22Rv1 (cell line): ENCODE data around the gene EEF1AKMT1.

Source experiments
- H3K27ac ChIP-seq: fragments of 450-650 bp; 2 replicates; pipeline ENCODE4 v1.5.1; 2017
- ZFX ChIP-seq: fragments of 450-650 bp; IDR thresholded peaks from 2 replicates; pipeline ENCODE4 v1.6.1; 2017; ENCODE audit warnings: antibody characterized with exemption, borderline replicate concordance
- TF ChIP-seq, protein P1 (sequence below): fragments of 450-650 bp; IDR thresholded peaks from 2 replicates; pipeline ENCODE4 v1.5.1; 2017; ENCODE audit warnings: mild to moderate bottlenecking

EEF1AKMT1 gene

DNA sequence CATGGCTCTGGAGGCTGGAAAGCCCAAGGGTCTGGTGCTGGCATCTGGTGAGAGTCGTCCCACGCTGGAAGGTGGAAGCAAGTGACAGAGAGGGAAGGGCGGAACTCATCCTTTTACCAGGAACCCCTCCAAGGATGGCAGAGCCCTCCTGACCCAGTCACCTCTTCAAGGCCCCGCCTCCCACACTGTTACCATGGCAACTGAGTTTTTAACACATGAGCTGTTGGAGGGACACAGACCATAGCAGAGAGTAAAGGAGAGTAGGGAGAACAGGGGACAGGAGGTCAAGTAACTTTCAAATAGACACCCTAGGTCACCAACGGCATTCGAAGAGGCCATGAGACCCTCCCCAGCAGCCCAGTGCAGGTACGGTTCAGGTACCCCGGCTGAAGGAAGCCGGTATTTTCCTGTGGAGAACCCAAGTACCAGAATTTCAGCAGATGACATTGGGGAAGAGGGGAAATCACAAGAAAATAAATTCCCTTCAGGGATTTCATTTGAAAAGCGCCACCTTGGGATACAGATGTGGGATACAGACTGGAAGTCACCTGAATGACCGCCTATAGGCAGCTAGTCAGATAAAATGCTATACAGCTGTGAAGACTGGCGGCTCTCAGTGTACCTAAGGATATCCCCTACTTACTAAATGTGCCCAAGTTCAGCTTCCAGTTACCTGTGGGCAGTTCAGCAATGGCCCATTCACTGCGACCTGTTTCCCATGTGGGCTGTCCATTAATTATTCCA, 62.3 kb downstream of the EEF1AKMT1 start:
- H3K27ac ChIP-seq, result no peak overlapping the region
- no peak for TF ChIP-seq ZFX
- TF ChIP-seq, protein P1, sequence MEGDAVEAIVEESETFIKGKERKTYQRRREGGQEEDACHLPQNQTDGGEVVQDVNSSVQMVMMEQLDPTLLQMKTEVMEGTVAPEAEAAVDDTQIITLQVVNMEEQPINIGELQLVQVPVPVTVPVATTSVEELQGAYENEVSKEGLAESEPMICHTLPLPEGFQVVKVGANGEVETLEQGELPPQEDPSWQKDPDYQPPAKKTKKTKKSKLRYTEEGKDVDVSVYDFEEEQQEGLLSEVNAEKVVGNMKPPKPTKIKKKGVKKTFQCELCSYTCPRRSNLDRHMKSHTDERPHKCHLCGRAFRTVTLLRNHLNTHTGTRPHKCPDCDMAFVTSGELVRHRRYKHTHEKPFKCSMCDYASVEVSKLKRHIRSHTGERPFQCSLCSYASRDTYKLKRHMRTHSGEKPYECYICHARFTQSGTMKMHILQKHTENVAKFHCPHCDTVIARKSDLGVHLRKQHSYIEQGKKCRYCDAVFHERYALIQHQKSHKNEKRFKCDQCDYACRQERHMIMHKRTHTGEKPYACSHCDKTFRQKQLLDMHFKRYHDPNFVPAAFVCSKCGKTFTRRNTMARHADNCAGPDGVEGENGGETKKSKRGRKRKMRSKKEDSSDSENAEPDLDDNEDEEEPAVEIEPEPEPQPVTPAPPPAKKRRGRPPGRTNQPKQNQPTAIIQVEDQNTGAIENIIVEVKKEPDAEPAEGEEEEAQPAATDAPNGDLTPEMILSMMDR, result no peak

DNA sequence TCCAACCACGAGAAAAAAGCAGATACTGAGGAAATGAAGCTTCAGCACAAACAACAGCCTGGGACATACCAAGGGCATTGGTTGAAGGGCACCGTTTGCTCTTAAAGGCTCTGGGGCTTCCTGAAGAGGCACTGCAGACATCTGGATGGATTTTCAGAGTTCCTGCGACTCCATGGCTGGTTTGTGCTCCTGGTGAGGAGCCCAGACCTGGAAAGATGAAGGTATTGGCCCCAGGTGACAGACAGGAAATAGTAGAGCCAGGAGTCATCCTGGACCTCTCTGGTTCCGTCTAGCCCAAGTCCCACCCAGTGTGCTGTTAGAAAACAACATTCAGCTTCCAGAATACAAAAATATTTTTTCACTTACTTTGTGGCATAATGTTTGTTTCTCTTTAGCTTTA, 64.0 kb downstream of the EEF1AKMT1 start:
- TF ChIP-seq, protein P1, result no peak
- no peak for TF ChIP-seq ZFX
- no peak overlapping the region for H3K27ac ChIP-seq

DNA sequence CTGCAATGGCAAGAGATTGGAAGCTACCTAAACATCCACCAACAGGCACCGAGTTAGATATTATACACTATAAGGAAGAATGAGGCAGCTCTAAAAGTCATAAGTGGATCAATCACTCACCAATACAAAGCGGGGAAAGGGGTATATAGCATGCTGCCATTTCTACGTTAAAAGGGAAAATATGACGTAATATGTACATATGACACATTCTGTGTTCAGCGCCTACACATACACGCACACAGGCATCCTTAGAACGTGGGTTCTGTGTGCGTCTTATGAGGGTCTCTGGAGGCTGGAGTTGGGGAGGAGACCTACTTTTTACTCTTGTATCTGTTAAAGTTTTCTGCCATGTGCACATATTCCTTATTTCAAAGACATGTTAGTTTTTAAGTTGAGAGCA, 64.4 kb downstream of the EEF1AKMT1 start:
- no peak for TF ChIP-seq ZFX
- TF ChIP-seq, protein P1, result no peak

DNA sequence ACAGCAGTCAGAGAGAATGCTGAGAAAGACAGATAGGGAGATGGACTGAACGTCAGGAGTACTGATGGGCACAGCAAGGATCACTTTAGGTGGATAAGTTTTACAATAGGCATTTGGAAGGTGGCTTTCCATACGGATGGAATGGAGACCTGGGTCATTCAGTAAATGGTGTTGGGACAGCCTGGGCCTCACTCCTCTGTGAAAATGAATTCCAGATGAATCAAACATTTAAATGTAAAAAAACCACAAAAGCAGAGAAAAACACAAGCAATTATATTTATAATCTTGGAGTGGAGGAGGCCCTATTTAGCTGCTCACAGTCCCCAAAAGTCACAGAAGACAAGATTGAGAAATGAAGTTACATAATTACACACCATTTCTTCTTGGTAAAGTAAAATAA, 65.5 kb downstream of the EEF1AKMT1 start:
- no peak for TF ChIP-seq ZFX
- TF ChIP-seq, protein P1, result no peak
- H3K27ac ChIP-seq, result no peak overlapping the region

More for the DNA sequence above, 64.4 kb downstream of the EEF1AKMT1 start:
- H3K27ac ChIP-seq, result no peak overlapping the region

DNA sequence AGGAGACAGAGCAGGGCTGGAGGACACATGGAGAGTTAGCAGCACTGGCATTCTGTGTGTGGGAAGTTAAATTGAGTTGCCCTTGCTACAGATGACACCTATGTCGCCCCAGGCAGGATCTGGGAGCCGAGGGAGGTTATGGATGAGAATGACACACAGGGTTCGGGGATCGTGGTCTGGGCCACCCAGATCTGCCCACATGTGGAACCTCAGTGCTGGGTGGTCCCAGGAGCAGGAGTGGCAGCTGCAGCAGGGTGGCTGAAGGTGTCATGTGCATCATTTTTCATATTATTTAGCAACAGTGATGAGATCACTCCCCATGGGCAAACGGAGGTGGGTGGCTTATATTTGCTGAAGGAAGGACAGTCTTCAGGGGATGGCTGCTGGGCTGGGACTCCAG, 67.1 kb downstream of the EEF1AKMT1 start:
- H3K27ac ChIP-seq, result no peak overlapping the region
- no peak for TF ChIP-seq ZFX
- TF ChIP-seq, protein P1, result no peak

DNA sequence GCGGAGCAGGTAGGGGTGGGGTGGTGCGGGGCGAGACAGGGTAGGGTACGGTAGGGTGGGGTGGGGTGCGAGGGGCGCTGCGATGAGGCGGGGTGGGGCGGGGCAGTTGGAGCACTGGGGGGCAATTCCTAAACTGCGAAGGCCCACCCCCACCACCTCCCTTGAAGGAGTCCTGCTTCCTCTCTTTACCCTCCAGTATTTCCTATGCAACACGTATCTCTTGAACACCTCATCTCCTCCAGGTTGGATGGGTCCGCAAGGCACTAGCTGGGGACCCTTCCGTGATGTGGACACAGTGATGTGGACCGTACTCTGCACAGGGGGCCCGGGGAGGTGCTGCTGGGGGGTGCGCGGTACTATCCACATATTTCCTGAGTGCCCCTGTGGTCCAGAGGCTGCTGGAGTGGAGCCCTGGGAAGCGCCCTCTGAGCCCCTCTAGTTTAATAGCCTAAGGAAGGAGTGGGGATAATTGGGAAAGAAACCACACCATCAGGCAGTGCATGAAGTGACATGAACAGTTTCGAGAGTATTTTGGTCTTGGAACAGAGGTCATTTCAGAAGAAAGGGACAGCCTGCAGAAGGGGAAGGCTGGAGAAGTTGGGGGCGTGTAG, 69.2 kb downstream of the EEF1AKMT1 start:
- no peak overlapping the region for H3K27ac ChIP-seq
- no peak for TF ChIP-seq ZFX
- TF ChIP-seq, protein P1, result no peak
